ENCODE data around the gene DUOX2.
A peak's percentile ranks its signal among the peaks of the same experiment; 100 is the strongest.
"Not testable (repeated sequence)": the region's sequence is repeated elsewhere in the genome, so short reads cannot be mapped to it uniquely, and the experiment has no call there.

The DUOX2 gene

DNA sequence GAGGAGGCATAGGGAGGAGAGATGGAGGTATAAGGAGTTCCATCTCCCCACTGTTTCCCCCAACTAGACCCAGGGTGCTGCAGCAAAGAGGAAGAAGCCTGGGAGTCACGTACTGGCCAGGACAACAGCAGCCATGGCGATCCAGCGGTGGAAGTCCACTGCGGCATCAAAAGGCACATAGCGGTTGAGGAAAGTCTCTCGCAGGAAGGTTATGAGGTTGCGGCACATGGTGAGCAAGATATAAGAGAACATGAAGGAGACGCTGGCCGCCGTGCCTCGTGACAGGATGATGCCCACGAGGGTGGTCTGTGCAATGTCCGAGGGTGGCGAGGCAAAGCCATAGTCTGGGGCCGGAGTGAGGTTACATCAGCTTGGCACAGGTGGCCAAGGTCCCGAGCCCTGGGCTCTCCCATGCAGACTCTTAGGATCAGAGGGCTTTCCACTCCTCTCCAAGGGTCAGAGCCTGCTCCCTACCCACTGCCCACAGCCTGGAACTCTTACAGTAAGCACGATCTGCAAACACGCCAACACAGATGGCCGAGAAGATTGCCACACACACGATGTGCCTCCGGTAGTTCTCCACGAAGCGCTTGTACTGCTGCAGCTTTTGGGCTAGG is 14.3 kb downstream of the DUOX2 start:
- no peak for DNase-seq

- DNase-seq, result no peak
Observed at GRCh38 chr15:45097466-45097865, 16.5 kb downstream of the DUOX2 start.

GRCh38 chr15:45095661-45096060 is 18.3 kb downstream of the DUOX2 start:
- DNase-seq, result no peak

GRCh38 chr15:45094358-45094730 is 19.6 kb downstream of the DUOX2 start:
- DNase-seq, result no peak

DNA sequence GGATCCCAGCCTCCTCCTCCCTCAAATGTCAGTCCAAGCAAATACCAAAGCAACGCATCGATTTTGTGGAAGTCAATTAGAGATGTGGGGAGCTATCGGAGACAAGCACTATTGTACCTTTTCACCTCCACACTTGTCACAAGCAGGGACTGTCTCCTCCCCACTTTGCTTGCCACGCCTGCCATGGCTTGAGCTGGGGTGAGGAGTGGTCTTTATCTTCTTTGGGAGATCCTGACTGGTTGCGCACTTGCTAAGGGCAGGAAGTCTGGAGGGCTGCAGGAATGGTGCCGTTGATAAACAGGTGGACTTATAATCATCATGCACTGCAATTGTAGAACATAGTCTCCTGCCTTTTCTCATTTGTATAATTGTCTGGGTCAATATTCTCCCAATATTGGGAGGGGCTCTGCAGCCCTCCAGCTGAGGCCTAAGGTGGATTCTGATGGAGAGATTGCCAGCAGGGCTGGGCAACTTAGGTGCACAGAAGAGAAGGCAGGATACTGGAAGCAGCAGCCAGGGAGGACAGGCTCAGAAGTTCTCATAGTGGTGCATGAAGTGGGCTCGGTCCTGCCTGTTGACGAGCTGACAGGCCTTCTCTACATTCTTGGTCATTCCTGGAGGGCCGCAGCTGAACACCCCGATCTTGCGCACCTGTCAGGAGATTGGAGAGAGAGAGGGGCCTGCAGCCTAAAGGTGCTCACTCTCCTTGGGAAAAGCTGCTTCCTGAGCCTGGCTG is 20.2 kb downstream of the DUOX2 start:
- no peak for DNase-seq

DNA sequence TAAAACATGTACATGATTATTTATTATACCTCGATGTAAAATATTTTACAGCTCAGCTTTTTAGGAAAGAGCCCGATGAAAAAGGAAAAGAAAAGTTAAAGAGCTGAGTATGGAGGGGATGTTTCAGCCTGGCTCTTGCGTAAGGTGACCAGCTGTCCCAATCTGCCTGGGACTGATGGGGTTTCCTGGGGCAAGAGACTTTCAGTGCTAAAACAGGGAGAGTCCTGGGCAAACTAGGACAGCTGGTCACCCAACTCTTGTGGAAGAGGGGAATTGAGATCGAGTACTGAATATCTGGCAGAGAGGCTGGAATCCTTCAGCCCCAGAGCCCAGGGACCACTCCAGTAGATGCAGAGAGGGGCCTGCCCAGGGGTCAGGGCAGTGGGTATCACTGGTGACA is 21.0 kb downstream of the DUOX2 start:
- no peak for DNase-seq

DNA sequence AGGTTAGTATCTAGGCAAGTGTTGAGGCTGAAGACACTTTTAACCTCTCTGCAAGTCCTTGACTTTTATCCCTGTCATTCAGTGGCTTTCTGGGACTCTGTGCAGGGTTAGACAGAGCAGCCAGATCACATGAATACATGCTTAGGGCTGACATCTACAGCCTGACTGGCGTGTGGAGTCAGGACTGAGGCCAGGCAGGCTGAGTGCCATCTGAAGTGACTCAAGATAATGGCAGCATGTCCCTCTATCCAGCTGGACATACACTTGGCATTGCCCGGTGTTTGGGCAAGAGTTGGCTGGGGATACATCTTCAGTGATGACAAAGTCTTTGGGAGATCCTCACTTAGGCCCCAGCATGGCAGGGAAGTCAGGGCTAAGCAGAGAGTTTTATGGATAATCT is 22.4 kb downstream of the DUOX2 start:
- no peak for DNase-seq

DNA sequence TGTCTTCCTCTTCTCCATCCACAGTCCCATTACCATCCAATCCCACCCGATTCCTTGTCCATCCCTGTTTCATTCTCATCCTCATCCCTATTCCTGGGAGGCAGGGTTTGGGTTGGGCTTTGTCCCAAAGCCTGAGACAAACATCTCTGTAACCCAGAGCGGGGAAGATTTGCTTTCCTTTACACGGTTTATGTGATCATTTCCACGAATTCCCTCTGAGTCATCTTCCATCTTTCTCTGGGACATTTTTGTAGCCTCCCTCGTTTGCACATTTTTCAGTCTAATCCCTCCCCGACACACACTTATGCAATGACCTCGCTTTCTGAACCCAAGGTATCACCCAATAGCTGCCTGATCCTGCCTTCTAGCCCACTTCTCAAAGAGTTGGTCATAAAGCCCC is 22.8 kb downstream of the DUOX2 start:
- DNase-seq, result no peak

DNA sequence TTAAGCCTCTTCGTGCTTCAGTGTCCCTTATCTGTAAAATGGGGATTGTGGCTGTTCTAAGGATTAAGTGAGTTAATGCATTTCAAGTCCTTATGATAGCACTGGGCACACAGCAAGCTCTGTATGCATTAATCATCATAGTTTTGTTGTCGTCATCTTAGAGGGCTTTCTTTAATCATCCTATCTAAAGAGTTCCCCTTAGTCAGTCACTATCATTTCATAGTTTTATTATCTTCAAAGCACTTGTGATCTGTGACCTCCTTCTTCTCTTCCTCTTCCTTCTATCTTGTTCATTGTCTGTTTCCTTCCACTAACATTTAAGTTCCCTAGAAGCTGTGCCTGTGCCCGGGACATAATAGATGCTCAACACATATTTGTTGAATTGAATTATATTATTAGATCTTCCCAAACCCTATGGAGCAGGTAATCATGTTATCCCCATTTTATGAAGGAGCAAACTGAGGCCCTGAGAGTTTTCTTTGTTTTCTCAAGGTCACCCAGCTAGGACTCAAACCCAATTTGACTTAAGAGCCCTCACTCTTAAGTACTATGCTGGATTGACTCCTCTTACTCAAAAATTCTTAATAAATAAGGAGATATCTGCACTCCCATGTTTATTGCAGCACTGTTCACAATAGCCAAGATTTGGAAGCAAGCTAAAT is 24.1 kb downstream of the DUOX2 start:
- DNase-seq, result no peak

GRCh38 chr15:45088801-45089711 is 24.9 kb downstream of the DUOX2 start:
- DNase-seq, result no peak

DNA sequence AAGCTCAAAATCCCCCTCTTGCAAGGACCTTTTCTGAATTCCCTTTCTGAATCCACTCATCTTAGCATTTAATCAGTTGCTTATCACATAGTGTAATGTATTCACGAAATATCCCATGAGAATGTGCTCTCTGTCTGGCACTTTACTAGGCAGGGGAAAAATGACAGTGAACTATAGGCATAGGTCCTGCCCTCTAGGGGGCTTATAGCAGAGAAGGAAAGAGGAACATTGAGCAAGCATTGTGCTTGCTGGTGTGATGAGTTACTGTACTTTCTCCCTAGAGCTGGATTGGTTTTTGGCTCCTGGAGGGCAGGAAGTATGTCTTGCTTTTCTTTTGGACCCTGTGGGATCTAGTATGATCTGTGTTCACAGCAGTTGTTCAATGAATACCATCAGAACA is 26.5 kb downstream of the DUOX2 start:
- no peak for DNase-seq

DNA sequence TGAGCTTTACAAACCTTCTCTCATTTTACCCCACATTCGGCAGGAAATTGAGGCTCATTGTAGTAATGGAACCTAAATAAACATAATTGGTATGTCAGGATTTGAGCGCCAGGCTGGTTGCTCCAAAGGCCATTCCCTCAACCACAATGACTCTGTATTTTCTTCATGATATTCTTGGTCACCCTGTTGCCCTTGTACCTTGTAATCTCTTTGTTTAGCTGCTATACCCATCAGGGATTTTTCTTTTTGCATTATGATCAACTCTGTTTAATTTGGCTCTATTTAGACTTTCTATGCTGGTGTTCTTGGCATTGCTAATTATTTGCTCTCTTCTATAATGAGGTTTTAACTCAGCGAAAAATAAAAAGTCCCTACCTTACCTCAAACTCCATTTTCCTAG is 29.8 kb downstream of the DUOX2 start:
- no peak for DNase-seq

DNA sequence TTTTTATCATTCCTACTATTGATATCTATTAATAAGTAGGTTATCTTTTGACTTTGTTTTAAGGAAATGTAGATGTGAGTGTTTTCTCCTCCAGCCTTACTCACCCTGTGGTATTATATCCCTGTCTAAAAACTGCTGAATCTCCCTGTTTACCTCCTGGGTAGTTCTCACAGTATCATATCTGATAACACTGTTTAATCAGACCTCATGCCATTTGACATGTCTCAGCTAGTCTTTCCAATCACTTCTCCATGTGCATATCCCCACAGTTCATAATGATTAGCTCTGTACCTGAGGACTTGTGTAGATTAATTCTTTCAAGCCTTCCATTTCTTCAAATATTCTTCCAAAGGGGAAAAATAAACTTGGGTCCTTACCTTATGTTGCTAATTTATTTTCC is 30.7 kb downstream of the DUOX2 start:
- DNase-seq, result no peak

DNA sequence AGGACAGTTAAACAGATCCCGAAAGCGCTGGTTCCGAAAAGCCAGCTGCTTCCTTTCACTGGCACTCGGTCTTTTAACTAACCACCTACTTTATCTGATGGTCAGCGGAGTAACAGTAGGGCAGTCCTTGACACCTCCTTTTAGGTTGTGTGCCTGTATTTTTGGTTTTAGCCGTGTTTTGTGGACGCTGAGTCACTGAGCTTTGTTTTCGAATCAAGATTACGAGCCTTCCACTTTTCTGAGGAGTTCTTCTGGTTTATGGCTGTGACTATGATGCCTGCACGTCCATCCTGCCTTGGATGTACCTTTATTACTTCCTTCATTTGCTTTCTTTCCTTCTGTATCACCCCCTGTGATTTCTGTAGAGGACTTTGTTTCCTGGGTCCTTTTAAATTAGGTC is 31.6 kb downstream of the DUOX2 start:
- not testable (repeated sequence) for DNase-seq

GRCh38 chr15:45080593-45080992 is 33.4 kb downstream of the DUOX2 start:
- DNase-seq, result not testable (repeated sequence)

DNA sequence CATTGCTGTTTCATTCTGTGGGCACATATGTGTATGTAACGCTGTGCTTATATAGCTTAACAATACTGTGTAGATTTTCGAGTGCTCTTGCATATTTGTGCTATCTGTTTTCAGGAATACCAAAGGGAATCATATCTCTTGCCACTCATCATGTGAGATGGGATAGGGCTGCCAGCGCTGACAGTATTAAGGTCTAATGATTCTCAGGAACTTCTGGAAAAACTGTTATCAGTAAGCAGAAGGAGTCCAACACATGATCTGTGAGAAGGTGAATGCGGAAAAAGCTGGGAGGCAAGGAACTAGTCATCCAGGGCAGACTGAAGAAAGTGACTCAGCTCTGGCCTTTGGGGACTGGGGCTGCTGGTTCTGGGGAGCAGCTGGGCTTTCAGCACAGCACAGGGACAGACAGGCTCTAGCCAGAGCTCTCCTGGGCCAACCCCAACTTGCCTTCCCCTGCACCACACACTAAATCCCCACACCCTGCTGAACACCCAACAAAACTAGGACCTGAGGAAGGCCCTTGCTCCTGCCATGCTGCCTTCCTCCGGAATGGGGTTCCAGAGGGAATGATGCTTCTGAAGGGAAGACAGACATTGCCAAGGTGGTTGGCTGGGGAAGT is 34.2 kb downstream of the DUOX2 start:
- not testable (repeated sequence) for DNase-seq

DNA sequence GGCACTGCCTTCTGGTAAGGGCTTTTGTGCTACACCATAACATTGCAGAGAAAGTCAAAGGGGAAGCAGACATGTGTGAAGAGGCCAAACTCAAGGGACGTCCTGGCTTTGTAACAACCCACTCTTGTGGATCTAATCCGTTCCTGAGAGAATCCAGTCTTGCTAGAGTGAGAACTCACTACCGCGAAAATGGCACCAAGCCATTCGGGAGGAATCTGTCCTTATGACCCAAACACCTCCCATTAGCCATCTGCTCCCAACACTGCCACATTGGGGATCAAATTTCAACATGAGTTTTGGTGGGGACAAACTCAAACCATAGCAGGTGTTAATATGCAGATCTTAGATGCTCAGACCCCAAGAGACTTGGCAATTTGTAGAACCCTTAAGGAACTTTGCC is 34.8 kb downstream of the DUOX2 start:
- DNase-seq, result peak in 1 of 2 experiments; percentile 51

DNA sequence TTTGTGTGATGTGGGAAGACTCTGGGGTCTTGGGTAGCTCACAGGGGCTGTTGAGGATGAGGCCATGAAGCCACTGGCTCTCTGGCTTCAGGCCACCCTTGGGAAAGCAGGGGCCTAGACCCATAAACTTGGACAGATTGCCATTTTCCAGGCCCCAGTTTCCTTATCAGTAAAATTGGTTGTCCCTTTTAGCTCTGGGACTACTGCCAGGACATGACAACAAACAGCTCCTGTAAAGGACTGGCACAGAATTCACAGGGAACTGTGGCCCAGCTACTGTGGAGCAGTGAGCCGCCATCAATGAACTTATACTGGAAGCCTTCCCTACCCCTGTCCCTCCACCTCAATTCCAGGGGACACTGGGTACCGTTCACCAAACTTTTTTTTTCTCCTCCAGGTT is 36.6 kb downstream of the DUOX2 start:
- DNase-seq, result not testable (repeated sequence)

GRCh38 chr15:45075440-45076320 is 38.3 kb downstream of the DUOX2 start:
- DNase-seq, result not testable (repeated sequence)

GRCh38 chr15:45073602-45074001 is 40.4 kb downstream of the DUOX2 start:
- DNase-seq, result not testable (repeated sequence)

DNA sequence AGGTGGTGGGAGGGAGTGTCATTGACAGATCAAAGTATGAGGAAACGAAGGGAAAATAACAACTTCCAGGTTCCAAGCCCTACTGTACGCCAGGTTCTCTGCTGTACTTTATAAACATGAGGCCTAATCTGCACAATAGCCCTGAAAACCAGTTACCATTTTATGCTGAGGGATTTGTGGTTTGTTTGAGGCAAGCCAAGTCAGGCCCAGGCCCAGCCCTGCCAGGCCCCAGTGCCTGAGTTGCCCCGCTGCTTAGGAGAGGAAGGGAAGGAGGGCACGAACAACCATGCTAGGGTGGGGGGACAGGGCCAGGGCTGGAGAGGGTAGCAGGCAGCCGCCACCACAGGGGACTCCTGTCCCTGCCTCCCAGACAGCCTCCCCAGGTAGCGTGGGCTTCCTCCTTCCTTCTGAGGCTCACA is 44.0 kb downstream of the DUOX2 start:
- DNase-seq, result not testable (repeated sequence)

- DNase-seq, result no peak
Observed at GRCh38 chr15:45064386-45064785, 49.6 kb downstream of the DUOX2 start.

Data from NCI-H446 (cell line).